Activated naive CD4-positive, alpha-beta T cell treated with anti-CD3 and anti-CD28 coated beads, Interleukin-2, amount 50 U/mL, for 16 hours (primary cell): ENCODE results near the gene KCNQ5.
"Not testable (repeated sequence)": the region's sequence is repeated elsewhere in the genome, so short reads cannot be mapped to it uniquely, and the experiment has no call there.

ENCODE experiments used
- DNase-seq: peaks from one replicate; pipeline ENCODE4 v3.0.0-alpha.2; 2020

KCNQ5 gene

DNA sequence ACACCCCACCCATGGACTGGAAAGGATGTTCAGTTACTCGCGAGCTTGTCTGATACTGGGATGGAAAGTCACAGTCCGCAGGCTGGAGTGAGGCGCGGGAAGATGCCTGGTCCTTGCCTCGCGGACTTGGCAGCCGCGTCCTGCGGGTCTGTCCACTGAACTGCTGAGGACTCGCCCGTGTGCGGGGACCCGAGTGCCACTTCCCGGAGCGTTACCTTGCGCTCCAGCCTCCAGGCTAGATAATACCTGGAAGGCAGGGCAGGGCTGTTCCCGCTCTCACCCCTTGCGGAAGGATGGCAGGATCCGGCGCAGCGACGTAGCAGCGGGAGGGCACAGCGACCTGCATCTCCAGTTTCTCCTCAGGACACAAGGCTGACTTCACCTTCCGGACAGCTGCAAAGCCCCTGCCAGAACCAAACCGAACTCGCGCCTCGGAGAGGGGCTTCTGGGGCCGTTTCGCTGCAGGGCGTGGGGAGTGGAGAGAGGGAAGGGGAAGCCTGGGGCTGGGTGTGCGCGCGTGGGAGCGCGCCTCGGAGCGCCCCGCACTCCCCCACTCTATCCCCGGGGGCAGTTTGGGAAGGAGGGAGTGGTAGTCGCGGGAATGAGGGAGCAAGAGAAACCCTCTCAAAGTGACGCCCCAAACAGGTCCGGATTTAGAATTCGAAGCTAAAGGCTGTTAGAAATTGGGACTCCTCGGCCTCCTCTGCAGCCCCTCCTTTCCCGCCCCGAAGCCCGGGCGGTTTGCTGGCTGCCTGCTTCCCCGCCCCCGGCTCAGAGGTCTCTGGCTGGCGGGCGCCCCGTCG lies at the start of gene KCNQ5:
TSS of gene KCNQ5 (plus strand) at position 774 of the 803 bp plus-strand sequence.
- DNase-seq: peak; percentile 38

DNA sequence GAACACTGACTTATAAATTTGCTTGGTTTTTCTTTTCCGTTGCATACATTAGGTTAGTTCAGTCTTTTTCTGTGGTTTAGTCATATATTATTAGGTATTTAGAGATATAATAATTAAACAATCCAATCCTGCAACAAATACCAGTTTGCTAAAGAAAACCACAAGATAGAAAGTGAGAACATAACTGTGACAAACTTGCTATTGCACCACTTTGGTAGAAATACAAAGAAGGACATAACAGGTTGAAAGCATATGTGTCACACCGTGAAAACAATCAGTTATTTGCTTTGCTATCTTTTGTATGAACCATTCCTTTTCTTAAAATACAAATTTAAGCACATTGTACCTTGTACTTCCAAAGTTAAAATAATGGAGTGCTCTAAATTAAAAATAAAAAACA lies 42.0 kb upstream of the KCNQ5 start:
- no peak for DNase-seq

DNA sequence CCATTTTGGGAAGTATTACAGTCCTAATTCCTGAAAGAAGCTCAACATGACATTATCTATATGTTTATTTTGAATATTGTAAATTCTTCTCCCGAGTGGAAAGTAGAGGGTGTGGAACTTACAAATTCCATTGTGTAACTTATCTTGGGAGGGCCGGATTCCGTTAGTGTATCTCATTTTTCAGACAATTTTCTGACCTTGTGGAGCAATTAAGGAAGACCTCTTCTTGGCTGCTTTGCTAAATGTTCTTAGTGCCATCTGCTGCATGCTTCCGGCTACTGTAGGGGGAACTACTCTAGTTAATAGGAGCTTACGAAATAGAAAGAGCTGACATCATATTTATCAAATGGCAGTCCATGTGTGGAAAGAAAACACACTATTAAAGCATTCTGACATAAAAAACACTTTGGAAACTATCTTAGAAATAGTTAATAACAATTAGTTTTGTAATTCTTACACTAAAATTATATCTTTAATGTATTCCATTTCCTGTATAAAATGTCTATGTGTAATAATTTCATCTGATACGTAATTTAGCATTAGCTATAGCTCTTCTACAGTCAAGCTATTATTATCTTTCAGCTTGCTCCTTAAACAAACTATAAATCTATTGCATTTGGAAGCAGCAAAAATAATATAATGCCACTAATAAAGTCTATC lies 41.5 kb upstream of the KCNQ5 start:
- no peak for DNase-seq

DNA sequence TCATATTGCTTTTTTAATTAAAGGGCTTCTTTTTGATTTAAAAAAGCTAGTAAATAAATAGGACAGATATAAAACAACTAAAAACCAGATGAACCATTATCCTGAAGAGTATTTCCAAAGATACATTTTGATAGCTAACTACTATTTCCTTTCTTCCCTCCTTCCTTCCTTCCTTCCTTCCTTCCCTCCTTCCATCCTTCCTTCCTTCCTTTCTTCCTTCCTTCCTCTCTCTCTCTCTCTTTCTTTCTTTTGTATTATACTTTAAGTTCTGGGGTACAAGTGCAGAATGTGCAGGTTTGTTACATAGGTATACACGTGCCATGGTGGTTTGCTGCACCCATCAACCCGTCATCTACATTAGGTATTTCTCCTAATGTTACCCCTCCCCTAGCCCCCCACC lies 40.9 kb upstream of the KCNQ5 start:
- not testable (repeated sequence) for DNase-seq

DNA sequence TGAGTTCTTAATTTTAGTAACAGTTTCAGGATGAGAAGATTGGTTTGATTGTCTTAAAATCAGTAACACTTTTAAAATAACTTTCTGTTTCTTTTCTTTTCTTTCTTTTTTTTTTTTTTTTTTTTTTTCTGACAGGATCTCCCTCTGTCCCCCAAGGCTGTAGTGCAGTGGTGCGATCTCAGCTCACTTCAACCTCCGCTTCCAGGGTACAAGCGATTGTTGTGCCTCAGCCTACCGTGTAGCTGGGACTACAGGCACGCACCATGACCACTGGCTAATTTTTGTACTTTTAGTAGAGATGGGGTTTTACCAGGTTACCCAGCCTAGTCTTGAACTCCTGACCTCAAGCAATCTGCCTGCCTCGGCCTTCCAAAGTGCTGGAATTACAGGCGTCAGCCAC lies 33.7 kb upstream of the KCNQ5 start:
- DNase-seq: no peak

DNA sequence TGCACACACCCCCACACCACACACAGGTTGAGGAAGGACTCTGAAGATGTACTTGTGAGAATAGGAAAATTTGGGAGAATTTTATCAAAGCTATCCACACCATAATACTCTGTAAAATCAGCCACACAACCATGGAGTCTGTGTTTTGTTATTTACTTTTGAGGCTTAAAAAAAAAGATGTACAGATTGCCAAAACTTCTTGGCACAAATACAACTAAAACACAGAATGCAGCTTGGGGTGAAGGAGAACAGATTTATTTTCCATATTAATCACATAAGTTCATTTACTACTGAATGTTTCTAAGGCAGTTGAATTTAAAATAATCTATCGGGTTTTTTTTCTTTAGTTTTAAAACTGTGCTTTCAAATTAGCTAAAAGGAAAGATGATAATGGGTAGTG lies 32.8 kb upstream of the KCNQ5 start:
- DNase-seq: no peak

DNA sequence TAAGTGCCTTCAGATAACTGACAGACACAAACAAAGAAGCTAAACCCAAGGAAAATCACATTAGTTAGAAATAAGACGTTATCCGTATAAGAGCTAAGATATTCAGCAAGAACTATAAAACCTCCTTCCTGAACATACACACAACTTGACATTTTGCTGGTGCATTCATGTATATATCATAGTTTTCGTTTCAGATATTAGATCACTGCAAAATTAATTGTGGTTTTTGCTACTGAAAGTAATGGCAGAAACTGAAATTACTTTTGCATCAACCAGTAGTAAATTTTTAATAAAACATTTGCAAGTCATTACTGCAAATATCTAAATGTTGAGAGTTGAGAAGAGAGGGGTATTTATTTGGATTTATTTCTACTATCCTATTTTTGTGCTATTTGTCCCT lies 26.1 kb upstream of the KCNQ5 start:
- no peak for DNase-seq

DNA sequence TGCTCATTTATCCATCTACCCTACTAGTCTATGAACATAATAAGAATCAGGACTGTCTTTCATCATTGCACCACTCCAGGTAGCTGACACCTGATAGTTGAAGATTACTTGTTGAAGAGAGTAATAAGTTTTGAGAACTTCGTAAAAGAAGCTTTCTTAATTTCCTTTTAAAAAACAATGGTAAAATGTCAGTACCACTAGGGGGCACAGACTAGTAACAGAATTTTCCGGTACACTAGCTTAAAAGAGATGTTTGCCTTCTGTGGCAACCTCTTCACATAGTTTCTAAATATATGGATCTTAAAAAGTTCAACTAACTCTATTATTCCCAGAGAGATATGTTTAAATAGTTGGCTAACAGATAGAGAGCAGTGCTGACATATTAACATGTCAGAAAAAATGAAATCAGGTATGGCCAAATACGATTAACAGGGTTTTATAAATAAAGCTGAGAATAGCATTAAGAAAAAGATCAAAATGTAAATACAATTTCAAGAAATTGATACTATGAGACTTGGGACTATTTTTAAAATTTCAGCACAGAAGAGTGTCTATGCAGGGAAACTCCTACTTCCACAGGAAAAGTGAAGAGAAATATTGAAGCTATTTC lies 5.4 kb upstream of the KCNQ5 start:
- DNase-seq: no peak

DNA sequence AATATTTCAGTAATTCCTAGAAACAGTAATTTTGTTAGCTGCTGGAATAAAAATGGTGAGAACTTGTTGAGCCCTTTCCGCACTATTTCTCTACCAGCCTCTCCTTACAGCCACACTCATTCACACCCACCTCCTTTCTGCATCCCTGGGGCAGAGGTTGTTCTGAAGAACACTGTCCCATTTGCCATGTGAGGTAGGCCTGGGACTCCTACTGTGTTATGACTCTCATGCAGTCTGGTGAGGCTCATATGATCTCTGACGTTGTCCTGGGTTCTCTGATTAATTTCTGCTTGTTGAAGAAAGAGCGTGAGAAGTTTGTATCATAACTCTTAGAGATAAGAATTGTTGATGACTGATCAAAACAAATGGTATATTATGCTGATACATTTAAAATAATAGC lies 4.1 kb upstream of the KCNQ5 start:
- no peak for DNase-seq

DNA sequence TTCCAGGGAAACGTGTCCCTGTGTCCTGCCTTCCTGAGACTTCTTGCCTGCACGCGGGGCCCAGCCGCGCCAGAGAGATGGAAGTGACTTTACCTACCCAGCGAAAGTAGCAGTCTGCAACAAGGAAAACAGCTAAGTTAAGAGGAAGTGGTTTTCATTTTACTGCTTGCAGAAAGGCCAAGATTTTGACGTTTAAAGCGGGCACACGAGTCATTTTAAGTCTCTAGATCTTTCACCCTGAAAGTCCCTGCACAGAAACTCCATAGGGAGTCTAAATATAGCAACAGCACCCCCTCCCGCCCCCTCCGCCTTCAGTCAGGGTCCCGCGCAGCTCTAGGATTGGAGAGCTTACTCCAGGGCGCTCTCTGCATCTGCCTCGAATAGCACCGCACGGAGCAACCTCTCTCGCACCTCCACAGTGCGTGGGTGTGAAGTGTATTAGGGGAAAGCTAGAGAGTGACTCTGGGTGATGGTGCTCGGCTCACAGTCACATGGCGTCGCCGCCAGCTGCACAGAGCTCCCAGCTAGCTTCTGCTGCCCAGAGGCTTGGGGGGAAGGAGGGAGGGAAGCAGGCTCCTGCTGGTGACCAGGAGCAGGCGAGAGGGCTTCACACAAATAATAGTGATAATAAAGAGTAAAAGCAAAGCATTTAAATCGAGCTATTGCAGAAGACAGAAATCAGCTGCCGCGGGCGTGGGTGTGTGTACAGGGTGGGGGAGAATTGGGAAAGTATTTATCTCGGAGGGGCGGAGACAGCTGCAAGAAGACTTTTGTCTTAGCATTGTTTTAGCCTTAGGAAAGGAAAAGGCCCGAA lies 1.8 kb upstream of the KCNQ5 start:
- peak; percentile 88 for DNase-seq

DNA sequence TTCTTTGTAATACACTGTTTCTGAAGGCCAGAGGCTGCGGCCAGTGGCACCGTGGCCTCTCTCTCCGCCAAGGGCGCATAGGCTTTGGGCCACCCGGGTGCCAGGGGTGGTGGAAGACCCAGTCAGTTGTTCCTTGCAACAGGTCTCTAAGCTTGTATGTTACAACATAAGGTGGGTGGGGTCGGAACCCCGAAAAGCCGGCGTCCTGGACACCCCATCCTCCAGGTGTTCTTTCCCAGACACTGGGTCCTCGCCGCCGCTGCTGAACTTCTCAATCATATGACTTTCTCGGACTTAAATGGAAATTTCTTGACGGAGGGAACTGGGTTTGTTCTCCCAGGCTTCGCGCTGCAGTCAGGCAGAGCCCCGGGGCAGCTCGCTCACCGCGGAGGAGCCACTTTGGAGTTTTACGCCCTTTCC lies 983 bp upstream of the KCNQ5 start:
- peak; percentile 21 for DNase-seq

DNA sequence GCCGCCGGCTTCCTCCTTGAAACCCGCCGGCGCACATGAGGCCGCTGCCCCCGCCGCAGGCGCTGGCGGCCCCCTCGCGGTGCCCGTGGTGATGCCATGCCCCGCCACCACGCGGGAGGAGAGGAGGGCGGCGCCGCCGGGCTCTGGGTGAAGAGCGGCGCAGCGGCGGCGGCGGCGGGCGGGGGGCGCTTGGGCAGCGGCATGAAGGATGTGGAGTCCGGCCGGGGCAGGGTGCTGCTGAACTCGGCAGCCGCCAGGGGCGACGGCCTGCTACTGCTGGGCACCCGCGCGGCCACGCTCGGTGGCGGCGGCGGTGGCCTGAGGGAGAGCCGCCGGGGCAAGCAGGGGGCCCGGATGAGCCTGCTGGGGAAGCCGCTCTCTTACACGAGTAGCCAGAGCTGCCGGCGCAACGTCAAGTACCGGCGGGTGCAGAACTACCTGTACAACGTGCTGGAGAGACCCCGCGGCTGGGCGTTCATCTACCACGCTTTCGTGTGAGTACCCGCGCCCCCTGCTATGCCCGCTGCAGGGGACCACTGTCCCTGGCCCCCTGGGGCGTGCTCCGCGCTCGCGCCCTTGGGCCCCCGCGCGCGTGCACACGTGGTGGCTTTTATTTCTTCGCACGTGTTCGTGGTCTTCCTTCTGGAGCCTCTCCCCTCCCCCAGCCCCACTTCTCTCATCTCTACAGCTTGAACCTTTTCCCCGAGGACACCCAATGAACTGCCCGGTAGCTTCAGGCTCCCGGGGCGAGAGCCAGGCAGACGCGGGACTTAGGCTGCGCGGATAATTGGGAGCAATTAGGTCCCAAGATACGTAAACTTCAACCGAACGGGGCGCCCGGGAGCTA lies 453 bp downstream of the KCNQ5 start:
- peak; percentile 79 for DNase-seq

DNA sequence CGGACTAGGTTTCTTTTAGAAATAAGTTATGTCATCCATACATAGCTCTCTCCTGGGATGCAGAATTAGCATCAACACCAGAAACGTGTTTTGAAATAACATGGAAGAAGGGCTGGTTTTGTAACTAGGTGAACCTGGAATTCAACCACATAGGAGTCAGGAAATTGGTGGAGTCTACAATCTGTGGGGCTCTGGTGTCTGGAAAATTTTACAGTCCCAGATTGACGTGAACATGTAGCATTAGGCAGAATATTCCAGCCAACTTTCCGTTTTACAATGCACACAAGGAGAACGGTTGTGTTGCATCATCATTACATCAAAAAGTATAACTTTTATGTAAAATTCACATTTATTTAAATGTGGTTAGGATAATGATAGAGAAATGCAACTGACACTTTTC lies 1.9 kb downstream of the KCNQ5 start:
- no peak for DNase-seq

DNA sequence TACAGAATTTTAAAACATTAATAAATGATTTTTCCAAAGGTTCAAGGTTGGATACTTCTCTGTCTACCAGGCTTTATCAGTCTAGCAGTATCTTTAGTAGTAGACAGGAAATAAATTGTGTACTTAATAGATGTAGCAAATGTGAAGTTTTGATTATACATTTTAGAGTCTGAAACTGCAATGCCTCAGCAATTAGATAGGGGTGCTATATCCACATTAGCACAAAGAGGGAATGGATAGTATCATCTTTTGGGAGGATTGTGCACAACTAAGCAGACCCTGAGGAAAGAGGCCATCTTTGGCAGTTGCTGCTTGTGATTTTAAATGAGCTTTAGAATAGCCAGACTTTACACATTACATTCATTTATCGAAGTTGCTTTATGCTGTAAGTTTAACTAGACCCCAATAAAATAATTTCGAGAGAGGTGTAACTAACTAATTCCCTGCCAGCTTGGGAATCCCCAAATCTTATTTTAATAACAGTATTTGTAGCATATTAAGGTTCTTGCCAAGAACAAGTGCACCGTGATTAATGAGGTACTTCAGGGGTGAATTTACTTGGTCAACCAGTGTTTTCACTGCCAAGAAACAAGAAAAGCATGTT lies 2.8 kb downstream of the KCNQ5 start:
- no peak for DNase-seq

DNA sequence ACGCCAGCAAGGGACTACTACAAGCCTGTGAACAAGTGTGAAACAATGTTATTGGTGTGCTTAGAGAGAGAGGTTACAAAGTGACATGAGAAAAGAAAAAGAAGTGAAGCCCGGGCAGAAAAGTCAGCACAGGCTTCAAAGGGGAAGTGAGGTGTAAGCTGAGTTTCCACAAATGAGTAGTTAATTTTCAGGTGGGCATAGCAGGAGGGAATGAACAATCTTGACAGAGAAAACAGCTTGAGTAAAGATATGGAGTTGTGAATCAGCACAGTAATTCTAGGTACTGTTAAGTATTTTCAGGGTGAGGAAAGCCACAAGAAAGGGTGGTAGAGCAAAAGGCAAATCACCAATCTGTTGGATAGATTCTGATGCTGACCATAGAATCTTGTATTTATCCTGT lies 4.3 kb downstream of the KCNQ5 start:
- DNase-seq: no peak

DNA sequence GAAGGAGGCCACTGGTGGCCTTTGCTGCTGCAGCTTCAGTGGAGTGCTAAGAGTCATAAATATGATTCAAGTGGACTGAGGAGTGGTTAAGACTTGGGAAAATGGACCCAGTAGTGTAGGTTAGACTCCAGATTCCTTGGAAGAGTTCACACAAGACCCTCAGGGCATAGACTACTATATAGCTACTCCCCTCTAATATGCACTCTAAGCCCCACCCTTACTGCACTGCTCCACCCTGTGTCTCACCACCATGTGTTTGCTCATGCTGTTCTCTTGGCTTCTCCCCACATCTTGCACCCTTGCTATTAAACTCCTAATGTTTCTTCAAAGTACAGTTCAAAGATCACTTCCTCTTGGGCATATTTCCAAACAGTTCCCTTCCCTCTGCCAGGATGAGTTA lies 5.7 kb downstream of the KCNQ5 start:
- no peak for DNase-seq

DNA sequence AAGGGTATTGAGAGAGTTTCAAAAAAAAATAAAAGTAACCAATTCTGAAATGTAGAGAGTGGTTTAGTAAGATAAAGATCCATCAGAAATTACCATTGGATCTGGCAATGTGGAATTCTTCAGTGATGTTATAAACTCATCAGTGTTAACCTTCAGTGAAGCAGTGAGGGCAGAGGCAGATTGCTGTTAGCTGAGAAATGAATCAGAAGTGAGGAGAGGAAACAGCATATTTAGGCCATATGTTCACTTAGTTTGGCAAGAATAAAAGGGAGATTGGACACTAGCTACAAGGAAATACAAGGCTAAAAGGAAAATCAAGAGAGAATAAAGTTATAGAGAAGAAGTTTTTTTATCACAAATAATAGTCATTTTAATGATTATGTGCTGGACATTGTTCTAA lies 9.6 kb downstream of the KCNQ5 start:
- no peak for DNase-seq

DNA sequence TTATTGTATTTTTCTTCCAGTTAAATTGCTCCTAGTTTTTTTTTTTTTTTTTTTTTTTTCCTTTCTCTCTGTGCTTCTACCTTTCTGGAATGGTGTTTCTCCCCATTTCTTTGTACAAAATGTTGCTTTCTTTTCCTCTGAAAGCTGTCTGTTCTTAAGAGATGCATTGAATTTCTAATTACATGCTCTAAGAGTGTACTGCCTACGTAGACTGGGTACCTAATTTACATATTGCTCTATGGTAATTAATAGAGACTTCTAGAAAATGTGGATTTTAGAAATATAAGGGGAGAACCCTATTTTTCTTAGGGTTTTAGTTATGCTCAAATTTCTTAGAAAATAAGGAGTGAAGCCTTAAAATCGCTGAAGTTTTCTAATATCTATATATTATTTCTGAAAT lies 13.8 kb downstream of the KCNQ5 start:
- DNase-seq: no peak

DNA sequence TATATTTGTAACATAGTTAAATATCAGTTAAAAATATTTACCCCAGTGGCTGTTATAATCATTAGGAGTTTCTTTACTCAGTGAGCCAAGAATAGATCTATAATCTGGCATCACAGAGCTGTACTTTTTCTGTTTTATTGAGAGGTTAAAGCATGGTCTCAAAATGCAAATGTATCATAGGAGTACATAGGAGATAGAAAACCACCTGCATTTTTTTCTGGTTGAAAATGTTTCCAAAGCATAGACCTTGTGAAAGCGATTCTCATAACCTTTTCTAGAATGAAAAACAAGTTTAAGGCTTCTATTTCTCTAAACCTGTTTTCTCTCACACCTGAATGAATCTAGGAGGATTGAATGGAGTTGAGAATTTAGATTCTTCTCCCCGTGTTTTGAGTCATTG lies 14.4 kb downstream of the KCNQ5 start:
- DNase-seq: no peak

DNA sequence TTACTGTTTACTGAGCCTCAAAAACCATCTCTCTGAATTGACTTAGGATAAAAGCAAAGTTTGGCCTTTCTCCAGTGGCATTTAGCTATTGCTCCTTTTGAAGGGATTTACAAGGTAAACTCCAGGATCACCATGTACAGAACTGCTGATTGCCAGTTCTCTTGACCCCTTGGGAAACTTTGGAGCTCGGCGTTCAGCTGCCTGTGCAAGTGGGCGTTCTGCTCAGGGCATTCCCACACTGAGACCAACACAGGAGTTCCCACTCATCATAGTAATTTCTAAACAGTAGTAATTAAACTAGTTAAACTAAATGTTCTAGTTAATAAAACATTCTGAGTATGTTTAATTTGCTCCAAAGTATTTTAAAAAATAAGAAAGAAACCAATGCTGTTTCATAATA lies 14.9 kb downstream of the KCNQ5 start:
- DNase-seq: no peak

DNA sequence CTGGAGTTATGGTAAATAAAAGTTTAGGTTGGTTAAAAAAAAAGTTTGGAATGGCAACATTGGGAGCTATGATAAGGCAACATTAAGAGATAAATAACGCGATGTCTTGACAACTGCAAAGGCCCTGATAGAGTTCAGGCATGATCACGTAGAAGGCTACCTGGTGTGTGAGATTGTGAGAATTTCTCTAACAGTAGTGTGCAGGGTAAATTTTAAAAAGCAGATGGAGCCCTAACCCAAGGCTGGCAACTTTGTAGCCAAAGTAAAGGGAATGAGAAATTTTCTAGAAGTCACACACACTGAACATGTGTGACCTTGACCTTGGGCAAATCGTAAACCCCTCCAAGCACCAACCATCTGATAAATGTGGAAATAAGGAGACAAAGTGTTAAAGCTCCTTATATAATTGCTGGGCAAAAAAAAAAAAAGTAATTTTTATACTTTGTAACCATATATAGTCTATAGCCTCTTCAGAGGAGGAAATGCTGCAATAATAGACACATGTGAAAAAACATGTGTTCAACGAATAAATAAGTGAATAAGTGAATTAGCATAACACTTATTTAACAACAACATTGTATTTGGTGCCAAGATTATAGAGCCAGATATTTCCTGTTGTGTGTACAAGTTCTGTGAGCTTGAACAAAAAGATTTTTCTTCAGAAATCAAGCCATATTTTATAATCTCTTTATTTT lies 18.2 kb downstream of the KCNQ5 start:
- DNase-seq: no peak

DNA sequence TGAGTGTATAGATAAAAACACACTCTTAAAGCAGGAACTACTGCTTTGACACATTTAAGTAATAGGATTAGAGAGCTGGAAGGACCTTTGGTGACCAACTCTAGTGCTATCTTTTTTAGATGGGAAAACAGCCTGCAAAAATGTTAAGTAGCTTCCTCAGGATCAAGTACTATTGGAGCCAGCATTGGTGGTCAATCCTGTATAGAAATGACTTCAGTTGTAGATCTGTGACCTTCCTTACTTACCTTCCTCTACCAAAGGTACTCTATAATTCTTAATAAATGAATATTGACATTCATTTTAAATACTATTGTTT lies 18.7 kb downstream of the KCNQ5 start:
- no peak for DNase-seq
